SK-N-SH (cell line): ENCODE results near the gene STIP1. TPM values are rescaled to one million over a fixed set of nuclear protein-coding genes. Genes with fewer than 3 reads are reported as not detected.

ENCODE experiments used
- CTCF ChIA-PET: fragments of 300-600, 350-600 bp; formaldehyde crosslinking; extraction: SDS; loops from one replicate; lab custom pipeline; 2021; lab: Yijun Ruan, JAX
- POLR2A ChIA-PET: fragments of 350-600 bp; sonication (Branson Sonifier 250); formaldehyde crosslinking; extraction: SDS; loops from one replicate; lab custom pipeline; 2020; ENCODE audit warnings: antibody characterized with exemption, inconsistent platforms; lab: Yijun Ruan, JAX
- DNase-seq: peaks from one replicate; pipeline ENCODE4 v3.0.0; 2012
- H2AFZ ChIP-seq: fragments of 200-600 bp; sonication (generic); 2 replicates; pipeline ENCODE4 v1.8.1; 2016; ENCODE audit warnings: antibody characterized with exemption, mild to moderate bottlenecking, low read depth
- H3F3A ChIP-seq: fragments of 200-600 bp; sonication (generic); replicated peaks from 2 replicates; pipeline ENCODE3; 2016; ENCODE audit warnings: antibody characterized with exemption, mild to moderate bottlenecking; ENCODE audit not compliant: insufficient read depth
- H3K27ac ChIP-seq, 2 experiments: fragments of 200-500 bp in 1 of 2; fragments of 200-600 bp in 1 of 2; sonication (Bioruptor generic) in 1 of 2; sonication (generic), shearing (Covaris generic) in 1 of 2; 2 replicates each; pipeline versions ENCODE4 v1.5.1 to v1.6.1; 2014 to 2016; ENCODE audit warnings: low read depth in 2 of 2, inconsistent platforms in 1 of 2, low read length in 1 of 2, mild to moderate bottlenecking in 1 of 2, mixed read lengths in 1 of 2
- H3K27me3 ChIP-seq: fragments of 200-600 bp; sonication (generic), shearing (Covaris generic); 2 replicates; pipeline ENCODE4 v1.6.1; 2016; ENCODE audit warnings: mixed run types; ENCODE audit not compliant: insufficient read depth
- H3K36me3 ChIP-seq, 2 experiments: fragments of 200-500 bp in 1 of 2; fragments of 200-600 bp in 1 of 2; sonication (Bioruptor generic) in 1 of 2; sonication (generic) in 1 of 2; replicated peaks in 1 of 2; 2 replicates each; pipeline versions ENCODE3 to v1.5.1; 2014 to 2016; ENCODE audit warnings: low read length in 1 of 2, mild to moderate bottlenecking in 1 of 2; ENCODE audit not compliant: insufficient read depth in 2 of 2, control insufficient read depth in 1 of 2
- H3K4me1 ChIP-seq, 2 experiments: fragments of 200-500 bp in 1 of 2; fragments of 200-600 bp in 1 of 2; sonication (Bioruptor generic) in 1 of 2; sonication (generic), shearing (Covaris generic) in 1 of 2; 2 replicates each; pipeline versions ENCODE4 v1.5.1 to v1.6.1; 2014 to 2016; ENCODE audit warnings: low read depth in 1 of 2, low read length in 1 of 2, mixed run types in 1 of 2; ENCODE audit not compliant: insufficient read depth in 2 of 2, control insufficient read depth in 1 of 2
- H3K4me2 ChIP-seq: fragments of 200-600 bp; sonication (generic), shearing (Covaris generic); 2 replicates; pipeline ENCODE4 v1.6.1; 2017; ENCODE audit warnings: mixed run types
- H3K4me3 ChIP-seq, 2 experiments: fragments of 200-500 bp in 1 of 2; fragments of 200-600 bp in 1 of 2; sonication (Bioruptor generic) in 1 of 2; sonication (generic), shearing (Covaris generic) in 1 of 2; 2 replicates each; pipeline versions ENCODE4 v1.5.1 to v1.8.1; 2014 to 2016; ENCODE audit warnings: low read depth in 2 of 2, inconsistent platforms in 1 of 2, low read length in 1 of 2, mild to moderate bottlenecking in 1 of 2, mixed read lengths in 1 of 2, moderate library complexity in 1 of 2
- H3K79me2 ChIP-seq: fragments of 200-600 bp; sonication (generic); 2 replicates; pipeline ENCODE4 v1.8.1; 2017; ENCODE audit warnings: mild to moderate bottlenecking; ENCODE audit not compliant: insufficient read depth
- H3K9ac ChIP-seq: fragments of 200-600 bp; sonication (generic); 2 replicates; pipeline ENCODE4 v1.6.1; 2017; ENCODE audit warnings: mixed run types
- H3K9me2 ChIP-seq: fragments of 200-600 bp; sonication (generic); 2 replicates; pipeline ENCODE4 v1.6.1; 2017; ENCODE audit warnings: mixed run types
- H3K9me3 ChIP-seq: fragments of 200-600 bp; sonication (generic); 2 replicates; pipeline ENCODE4 v1.6.1; 2017; ENCODE audit warnings: mixed run types, mild to moderate bottlenecking, moderate library complexity
- H4K20me1 ChIP-seq: fragments of 200-600 bp; sonication (generic); 2 replicates; pipeline ENCODE4 v1.6.1; 2017; ENCODE audit warnings: mild to moderate bottlenecking, mixed run types; ENCODE audit not compliant: insufficient read depth
- CHD2 ChIP-seq: fragments of 150-350 bp; IDR thresholded peaks from 2 replicates; pipeline ENCODE4 v1.6.1; 2018; ENCODE audit warnings: low read length; ENCODE audit not compliant: partially characterized antibody
- ELF1 ChIP-seq: IDR thresholded peaks from 2 replicates; pipeline ENCODE4 v1.4.0; 2012
- EP300 ChIP-seq, 2 experiments: IDR thresholded peaks; 2 replicates each; pipeline versions ENCODE4 v1.4.0 to v1.6.1; 2012; ENCODE audit warnings: borderline replicate concordance in 1 of 2, low read depth in 1 of 2, low read length in 1 of 2
- FOXJ3 ChIP-seq: sonication (generic); formaldehyde crosslinking; IDR thresholded peaks from 2 replicates; pipeline ENCODE4 v1.5.1; 2020; ENCODE audit warnings: mild to moderate bottlenecking, missing genetic modification reagents
- FOXM1 ChIP-seq: IDR thresholded peaks from 2 replicates; pipeline ENCODE4 v1.4.0; 2012; ENCODE audit warnings: low read depth, mild to moderate bottlenecking
- GABPA ChIP-seq: IDR thresholded peaks from 2 replicates; pipeline ENCODE4 v1.4.0; 2012; ENCODE audit warnings: low read depth, mild to moderate bottlenecking
- GATA2 ChIP-seq: sonication (generic); formaldehyde crosslinking; IDR thresholded peaks from 2 replicates; pipeline ENCODE4 v1.5.0; 2020; ENCODE audit warnings: mild to moderate bottlenecking, missing genetic modification reagents
- IRF3 ChIP-seq: fragments of 150-350 bp; IDR thresholded peaks from 2 replicates; pipeline ENCODE4 v1.6.1; 2016; ENCODE audit warnings: mild to moderate bottlenecking, low read depth, low read length
- JUND ChIP-seq: IDR thresholded peaks from 2 replicates; pipeline ENCODE4 v1.4.0; 2012
- NFIC ChIP-seq: IDR thresholded peaks from 2 replicates; pipeline ENCODE4 v1.4.0; 2012; ENCODE audit warnings: borderline replicate concordance
- RAD21 ChIP-seq: IDR thresholded peaks from 2 replicates; pipeline ENCODE4 v1.6.1; 2012; ENCODE audit warnings: mild to moderate bottlenecking, low read length
- RCOR1 ChIP-seq: fragments of 150-350 bp; IDR thresholded peaks from 2 replicates; pipeline ENCODE4 v1.6.1; 2017; ENCODE audit warnings: antibody characterized with exemption, low read length
- RFX5 ChIP-seq: IDR thresholded peaks from 2 replicates; pipeline ENCODE4 v1.6.1; 2012; ENCODE audit warnings: mild to moderate bottlenecking, improper control_type of control experiment, low read length
- RXRA ChIP-seq: IDR thresholded peaks from 2 replicates; pipeline ENCODE4 v1.4.0; 2012; ENCODE audit warnings: low read depth, mild to moderate bottlenecking, borderline replicate concordance
- SIN3A ChIP-seq: IDR thresholded peaks from 2 replicates; pipeline ENCODE4 v1.6.1; 2012; ENCODE audit warnings: low read depth, mild to moderate bottlenecking, low read length, moderate library complexity, borderline replicate concordance
- SMC3 ChIP-seq: IDR thresholded peaks from 2 replicates; pipeline ENCODE4 v1.6.1; 2012; ENCODE audit warnings: low read depth, low read length, improper control_type of control experiment
- TCF12 ChIP-seq: IDR thresholded peaks from 2 replicates; pipeline ENCODE4 v1.4.0; 2012
- TEAD4 ChIP-seq: IDR thresholded peaks from 2 replicates; pipeline ENCODE4 v1.4.0; 2012; ENCODE audit warnings: mild to moderate bottlenecking, borderline replicate concordance; ENCODE audit not compliant: insufficient read depth
- USF1 ChIP-seq: IDR thresholded peaks from 2 replicates; pipeline ENCODE4 v1.4.0; 2012; ENCODE audit warnings: low read depth, borderline replicate concordance
- USF2 ChIP-seq: fragments of 150-350 bp; IDR thresholded peaks from 2 replicates; pipeline ENCODE4 v1.6.1; 2017; ENCODE audit warnings: antibody characterized with exemption, low read length, low read depth, borderline replicate concordance
- YY1 ChIP-seq: IDR thresholded peaks from 2 replicates; pipeline ENCODE4 v1.4.0; 2012; ENCODE audit warnings: low read depth, mild to moderate bottlenecking
- WGBS: methylation state at CpG from one replicate; pipeline ENCODE4 v1.1.6; 2017; ENCODE audit warnings: low lambda C conversion rate; 5-methylcytosine and 5-hydroxymethylcytosine counted together
- polyA plus RNA-seq, 3 experiments: library from polyadenylated mRNA; depleted of rRNA; stranded (reverse); fragments of >200 nt; gene quantifications; 2 replicates each; pipeline ENCODE4 v1.2.3, GENCODE V29; 2012

Gene STIP1
- polyA plus RNA-seq, 1 of the 3 experiments (the other 2 are of a cell fraction), result 163 TPM

GRCh38 chr11:64220798-64221197 lies 34.8 kb downstream of the STIP1 start:
- H3F3A ChIP-seq, result peaks cover 2% of the 10 kb centered on the region
- no peak overlapping the region for H3K9ac ChIP-seq
- ChIA-PET CTCF (interaction anchor here (0.9 kb wide), 1 partner anchor 11 kb away, joined by 3 read pairs; no protein-coding TSS in a partner anchor), POLR2A (interaction anchor here (1.3 kb wide), 1 partner anchor 9 kb away, joined by 3 read pairs; no protein-coding TSS in a partner anchor)
- H3K4me2 ChIP-seq, result no peak overlapping the region
- H3K27me3 ChIP-seq, result no peaks in the 10 kb centered on the region
- peaks cover 10% of the 10 kb centered on the region; the same call in 1 of the 2 replicates for H3K79me2 ChIP-seq
- no peaks in the 10 kb centered on the region for H3K9me2 ChIP-seq
- no peak for TF ChIP-seq RCOR1
- no peak for TF ChIP-seq IRF3
- TF ChIP-seq YY1, result no peak
- TF ChIP-seq TCF12, result no peak
- no peak for TF ChIP-seq FOXM1
- TF ChIP-seq RAD21, result no peak
- no peak for TF ChIP-seq USF2
- no peak for TF ChIP-seq JUND
- no peak for TF ChIP-seq FOXJ3
- no peak for TF ChIP-seq GATA2 (CRISPR knock-in tag)
- TF ChIP-seq RXRA, result no peak
- no peak for TF ChIP-seq NFIC
- no peak for TF ChIP-seq SMC3
- TF ChIP-seq SIN3A, result no peak
- TF ChIP-seq ELF1, result no peak
- no peak overlapping the region for H2AFZ ChIP-seq
- H3K27ac ChIP-seq, result no peak overlapping the region
- peaks cover 0 to 27% of the 10 kb centered on the region in 2 experiments; a peak in 2 of 4 replicates for H3K4me1 ChIP-seq
- peaks cover 0 to 10% of the 10 kb centered on the region in 2 experiments for H3K36me3 ChIP-seq
- H3K9me3 ChIP-seq, result no peaks in the 10 kb centered on the region
- H4K20me1 ChIP-seq, result no peaks in the 10 kb centered on the region
- WGBS, result 93% methylated on average over 8 of the region's 14 CpGs
- H3K4me3 ChIP-seq, result no peak overlapping the region
- no peak for DNase-seq

- H3K27me3 ChIP-seq, result no peaks in the 10 kb centered on the region
- 95% methylated on average over 9 of the region's 9 CpGs for WGBS
- no peak overlapping the region for H3K27ac ChIP-seq
- H3K9ac ChIP-seq, result no peak overlapping the region
- H3K4me1 ChIP-seq, result peaks cover 4 to 37% of the 10 kb centered on the region in 2 experiments; a peak in 2 of 4 replicates
- H3K9me2 ChIP-seq, result no peaks in the 10 kb centered on the region
- no peak overlapping the region for H3K4me3 ChIP-seq
- H3F3A ChIP-seq, result peaks cover 2% of the 10 kb centered on the region
- H3K79me2 ChIP-seq, result peaks cover 27% of the 10 kb centered on the region
- H2AFZ ChIP-seq, result no peak overlapping the region
- TF ChIP-seq RFX5, result no peak
- TF ChIP-seq USF1, result no peak
- TF ChIP-seq RXRA, result no peak
- TF ChIP-seq CHD2, result no peak
- no peak for TF ChIP-seq TEAD4
- TF ChIP-seq YY1, result no peak
- TF ChIP-seq IRF3, result no peak
- no peak for TF ChIP-seq EP300 (IDR thresholded peaks at IDR 0.05; ENCODE audit: borderline replicate concordance in 1 of 2, low read depth in 1 of 2, low read length in 1 of 2)
- TF ChIP-seq GABPA, result no peak
- no peak for TF ChIP-seq ELF1
- TF ChIP-seq, all 33 proteins: peak for 0
- ChIA-PET CTCF (interaction anchor here (1.0 to 5.2 kb wide), 4 partner anchors 18 to 385 kb away, joined by 3 to 36 read pairs (median 14); partner anchors contain the start of gene PLCB3), POLR2A (interaction anchor here (1.0 kb wide), 1 partner anchor 37 kb away, joined by 3 read pairs; the partner anchor contains the start of gene STIP1)
- no peaks in the 10 kb centered on the region for H3K9me3 ChIP-seq
- peaks cover 0 to 10% of the 10 kb centered on the region in 2 experiments for H3K36me3 ChIP-seq
- DNase-seq, result no peak
- H4K20me1 ChIP-seq, result no peaks in the 10 kb centered on the region
- H3K4me2 ChIP-seq, result no peak overlapping the region
These were observed 36.7 kb downstream of the STIP1 start for GRCh38 chr11:64222651-64223000.
